NK-92 (cell line): Measurements from ENCODE around the gene FMC1.
"Not testable (repeated sequence)": the region's sequence is repeated elsewhere in the genome, so short reads cannot be mapped to it uniquely, and the experiment has no call there.

Experiments used
- DNase-seq: peaks from one replicate; lab custom pipeline; 2025; ENCODE audit not compliant: unreplicated experiment; lab: John Stamatoyannopoulos, UW

Gene FMC1

DNA sequence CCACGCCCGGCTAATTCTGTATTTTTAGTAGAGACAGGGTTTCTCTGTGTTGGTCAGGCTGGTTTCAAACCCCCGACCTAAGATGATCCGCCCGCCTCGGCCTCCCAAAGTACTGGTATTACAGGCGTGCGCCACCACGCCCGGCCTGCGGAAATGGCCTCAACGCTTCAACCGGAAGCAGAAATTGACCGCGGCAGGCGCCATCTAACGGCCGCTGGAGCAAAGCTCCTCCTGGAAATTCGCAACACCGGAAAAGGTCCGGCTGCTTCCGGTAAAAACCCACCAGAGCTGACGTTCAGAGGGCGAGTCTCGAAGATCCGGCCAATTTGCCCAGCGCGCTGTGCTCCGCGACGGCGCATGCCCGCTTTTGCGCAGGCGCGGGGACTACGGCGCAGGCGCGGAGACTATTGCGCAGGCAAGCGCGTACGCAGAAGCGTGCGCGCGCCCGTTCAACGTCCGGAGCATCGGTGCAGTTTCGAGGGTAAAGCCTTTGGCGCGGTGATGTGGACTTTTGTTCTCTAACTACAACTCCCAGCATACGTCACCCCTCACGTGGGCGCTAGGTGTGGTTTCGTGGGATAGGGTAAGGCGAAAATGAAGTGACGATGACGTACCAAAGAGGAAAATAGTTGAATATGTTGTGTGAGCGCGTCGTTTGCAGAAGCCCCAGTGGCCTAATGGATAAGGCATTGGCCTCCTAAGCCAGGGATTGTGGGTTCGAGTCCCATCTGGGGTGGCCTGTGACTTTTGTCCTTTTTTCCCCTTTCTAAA lies 915 bp upstream of the FMC1 start:
- peak; percentile 95 for DNase-seq

DNA sequence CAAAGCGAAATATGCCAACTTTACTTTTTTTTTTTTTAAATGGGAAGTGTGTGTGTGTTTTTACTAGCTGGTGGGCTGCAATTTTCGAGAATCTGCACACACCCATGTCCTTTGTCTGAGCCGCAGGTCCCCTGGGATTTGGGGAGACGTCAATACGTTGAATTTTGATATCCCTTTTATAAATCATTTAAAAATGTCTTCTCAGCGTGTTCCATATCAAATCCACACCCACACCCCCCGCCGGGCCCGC lies 404 bp upstream of the FMC1 start:
- DNase-seq = no peak

DNA sequence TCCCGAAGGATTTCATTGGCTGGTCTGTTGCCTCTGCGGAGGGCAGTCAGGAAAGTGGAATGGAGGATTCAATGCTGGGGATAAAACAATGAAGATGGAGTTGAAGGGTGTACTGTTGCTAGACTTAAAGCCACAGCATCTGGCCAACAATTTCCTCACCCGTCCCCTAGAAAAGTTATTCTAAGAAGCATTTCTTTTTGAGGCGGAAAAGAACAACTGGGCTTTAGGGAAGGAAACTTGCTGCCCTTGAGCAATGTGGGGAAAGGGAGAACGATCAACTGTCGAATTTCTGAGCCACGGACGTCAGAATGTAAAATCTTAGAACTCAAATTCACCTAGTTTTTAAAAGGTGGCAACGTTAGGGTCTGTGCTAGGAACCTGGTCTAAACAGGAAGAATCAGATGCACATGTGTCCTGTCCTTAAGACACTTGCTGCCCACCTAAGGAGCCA lies 664 bp downstream of the FMC1 start:
- DNase-seq = no peak

DNA sequence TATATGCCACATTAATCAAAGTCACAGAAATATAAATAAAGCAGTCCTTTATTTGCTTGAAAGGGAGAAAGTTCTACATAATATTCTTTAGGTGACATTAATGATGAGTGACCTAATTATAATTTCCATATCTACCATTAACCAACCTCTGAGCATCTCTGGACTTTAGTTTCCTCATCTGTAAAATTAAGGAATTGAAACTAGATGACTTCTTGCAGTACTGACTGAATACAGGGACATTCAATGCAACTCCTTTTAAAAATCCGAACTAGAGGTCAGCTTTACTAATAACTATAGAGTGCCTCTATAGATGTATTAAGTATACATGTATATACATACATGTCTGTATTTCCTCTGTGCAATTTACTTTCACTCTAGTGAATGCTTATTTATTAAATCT lies 3.9 kb downstream of the FMC1 start:
- no peak for DNase-seq

DNA sequence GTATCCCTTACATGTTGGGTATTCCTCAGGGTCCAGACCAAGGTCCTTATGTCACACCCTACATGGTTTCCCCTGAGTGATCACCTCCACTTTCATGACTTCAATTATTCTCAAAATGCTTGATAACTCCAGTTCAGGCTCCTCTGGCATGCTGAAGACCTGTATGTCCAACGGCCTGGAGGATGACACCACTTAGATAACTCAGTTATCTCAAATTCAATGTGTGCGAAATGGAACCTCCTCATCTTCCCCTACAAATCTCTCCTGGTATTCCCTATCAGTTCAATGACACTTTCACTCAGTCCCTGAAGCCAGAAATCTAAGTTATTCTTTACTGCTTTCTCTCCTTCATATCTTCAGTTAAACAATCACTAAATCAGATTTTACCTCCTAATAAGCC lies 9.9 kb downstream of the FMC1 start:
- no peak for DNase-seq

DNA sequence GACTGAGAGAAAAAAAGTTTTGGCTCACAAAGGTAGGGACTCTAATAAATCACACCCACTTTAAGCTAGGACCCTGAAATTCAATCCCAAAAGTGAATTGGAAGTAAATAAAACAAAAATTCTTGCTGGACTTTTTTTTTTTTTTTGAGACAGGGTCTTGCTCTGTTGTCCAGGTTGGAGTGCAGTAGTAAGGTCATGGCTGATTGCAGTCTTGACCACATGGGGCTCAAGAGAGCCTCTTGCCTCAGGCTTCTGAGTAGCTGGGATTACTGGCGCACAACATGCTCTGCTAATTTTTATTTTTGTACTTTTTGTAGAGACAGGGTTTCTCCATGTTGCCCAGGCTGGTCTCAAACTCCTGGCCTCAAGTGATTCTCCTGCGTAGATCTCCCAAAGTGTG lies 13.6 kb downstream of the FMC1 start:
- DNase-seq = no peak

DNA sequence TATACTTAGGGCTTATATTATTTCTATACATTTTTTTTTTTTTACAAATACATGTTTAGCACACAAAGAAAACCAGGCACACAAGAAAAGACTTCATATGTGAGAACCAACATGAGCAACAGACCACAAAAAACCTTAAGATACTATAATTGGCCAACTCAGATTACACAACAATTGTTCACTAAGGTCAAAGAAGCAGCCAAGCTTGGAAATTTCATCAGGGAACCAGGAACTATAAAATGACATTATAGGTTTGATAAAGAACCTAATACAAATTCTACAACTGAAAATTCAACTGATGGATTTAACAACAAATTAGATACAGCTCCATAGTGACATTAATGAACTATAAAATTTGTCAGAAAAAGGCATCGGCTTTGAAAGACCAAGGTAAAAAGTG lies 14.2 kb downstream of the FMC1 start:
- no peak for DNase-seq

DNA sequence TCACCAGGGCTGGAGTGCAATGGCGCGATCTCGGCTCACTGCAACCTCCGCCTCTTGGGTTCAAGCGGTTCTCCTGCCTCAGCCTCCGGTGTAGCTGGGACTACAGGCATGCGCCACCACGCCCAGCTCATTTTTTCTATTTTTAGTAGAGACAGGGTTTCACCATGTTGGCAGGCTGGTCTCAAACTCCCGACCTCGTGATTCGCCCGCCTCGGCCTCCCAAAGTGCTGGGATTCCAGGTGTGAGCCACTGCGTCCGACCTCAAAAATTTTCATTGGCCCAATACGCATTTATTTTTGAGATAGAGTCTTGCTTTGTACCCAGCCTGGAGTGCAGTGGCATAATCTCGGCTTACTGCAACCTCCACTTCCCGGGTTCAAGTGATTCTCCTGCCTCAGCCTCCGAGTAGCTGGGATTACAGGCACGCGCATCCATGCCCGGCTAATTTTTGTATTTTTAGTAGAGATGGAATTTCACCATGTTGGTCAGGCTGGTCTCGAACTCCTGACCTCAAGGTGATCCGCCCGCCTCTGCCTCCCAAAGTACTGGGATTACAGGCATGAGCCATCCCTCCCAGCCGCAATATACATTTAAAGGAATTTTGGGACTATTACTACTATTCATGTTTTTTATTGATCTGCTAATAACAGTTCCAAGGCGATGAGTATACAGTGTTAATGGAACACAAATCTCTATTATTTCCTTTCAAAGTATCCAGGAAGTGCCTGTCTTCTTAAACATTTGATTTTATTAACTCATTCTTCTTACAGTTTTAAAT lies 16.8 kb downstream of the FMC1 start:
- not testable (repeated sequence) for DNase-seq

DNA sequence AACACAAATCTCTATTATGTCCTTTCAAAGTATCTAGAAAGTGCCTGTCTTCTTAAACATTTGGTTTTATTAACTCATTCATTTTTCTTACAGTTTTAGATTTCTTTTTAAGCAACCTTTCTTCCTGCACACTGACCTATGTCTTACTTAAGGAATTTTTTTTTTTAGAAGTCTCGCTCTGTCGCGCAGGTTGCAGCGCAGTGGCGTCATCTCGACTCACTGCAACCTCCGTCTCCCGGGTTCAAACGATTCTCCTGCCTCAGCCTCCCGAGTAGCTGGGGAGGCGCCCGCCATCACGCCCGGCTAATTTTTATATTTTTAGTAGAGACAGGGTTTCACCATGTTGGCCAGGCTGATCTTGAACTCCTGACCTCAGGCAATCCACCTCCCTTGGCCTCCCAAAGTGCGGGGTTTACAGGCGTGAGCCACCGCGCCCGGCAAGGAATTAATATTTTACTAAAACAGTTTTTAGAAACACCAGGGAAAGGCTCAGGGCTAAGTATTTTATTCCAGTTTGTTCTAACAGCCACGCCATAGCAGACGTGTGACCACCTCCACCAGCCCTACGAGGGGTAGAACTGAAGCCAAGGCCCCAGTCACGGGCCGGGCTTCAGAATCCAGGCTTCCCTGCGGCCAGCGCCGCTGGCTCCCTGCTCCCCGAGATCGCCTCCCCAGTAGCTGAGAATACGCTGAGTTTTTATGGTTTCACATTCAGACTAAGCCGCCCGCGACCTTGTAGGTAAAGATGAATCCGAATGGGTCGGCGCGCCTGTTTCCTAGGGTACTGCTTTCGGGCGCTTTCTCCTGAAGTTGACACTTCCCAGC lies 17.6 kb downstream of the FMC1 start:
- DNase-seq = no peak

DNA sequence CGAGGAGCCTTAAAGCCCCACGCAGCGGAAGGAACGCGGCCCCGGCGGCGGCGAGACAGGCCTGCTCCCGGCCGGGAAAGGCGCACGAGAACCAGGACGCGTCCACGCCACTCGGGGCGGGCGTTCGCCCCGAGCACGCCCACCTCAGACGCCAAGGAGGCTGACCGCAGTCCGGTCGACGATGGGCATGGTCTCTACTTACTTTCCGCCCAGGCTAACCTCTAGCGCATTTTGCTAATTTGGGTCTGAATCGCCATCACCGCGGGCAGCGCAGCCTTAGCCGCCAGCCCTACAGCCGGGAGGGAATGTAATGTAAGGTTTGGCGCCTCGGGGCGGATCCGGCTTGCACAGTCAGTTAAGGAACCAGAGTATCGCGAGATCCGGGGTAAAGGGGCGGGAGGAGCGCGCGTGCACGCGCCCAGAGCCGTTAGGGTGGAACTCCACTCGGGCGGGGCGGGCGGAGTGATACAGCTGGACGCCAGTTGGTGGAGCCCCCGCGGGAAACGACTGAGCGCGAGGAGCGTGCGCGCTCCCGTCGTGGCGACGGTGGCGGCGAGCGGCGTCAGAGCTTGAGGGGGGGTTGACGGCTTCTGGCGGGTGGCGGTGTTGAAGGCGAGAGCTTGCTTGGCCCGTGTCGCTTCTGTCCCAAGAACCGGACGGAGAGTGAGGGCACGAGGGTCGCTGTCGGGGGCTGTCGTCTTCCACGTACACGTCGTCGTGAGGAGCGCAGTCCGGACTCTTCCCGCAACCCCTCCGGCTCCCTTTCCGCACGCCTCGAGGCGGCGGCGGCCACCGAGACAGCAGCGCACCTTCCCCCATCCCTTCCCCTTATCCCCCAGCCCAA lies 18.5 kb downstream of the FMC1 start, which contains the start of gene LUC7L2:
Gene LUC7L2 (plus strand): TSS at position 529 of the 844 bp plus-strand sequence. CDS start 368 bp downstream, outside the sequence.
- DNase-seq = peak; percentile 89

DNA sequence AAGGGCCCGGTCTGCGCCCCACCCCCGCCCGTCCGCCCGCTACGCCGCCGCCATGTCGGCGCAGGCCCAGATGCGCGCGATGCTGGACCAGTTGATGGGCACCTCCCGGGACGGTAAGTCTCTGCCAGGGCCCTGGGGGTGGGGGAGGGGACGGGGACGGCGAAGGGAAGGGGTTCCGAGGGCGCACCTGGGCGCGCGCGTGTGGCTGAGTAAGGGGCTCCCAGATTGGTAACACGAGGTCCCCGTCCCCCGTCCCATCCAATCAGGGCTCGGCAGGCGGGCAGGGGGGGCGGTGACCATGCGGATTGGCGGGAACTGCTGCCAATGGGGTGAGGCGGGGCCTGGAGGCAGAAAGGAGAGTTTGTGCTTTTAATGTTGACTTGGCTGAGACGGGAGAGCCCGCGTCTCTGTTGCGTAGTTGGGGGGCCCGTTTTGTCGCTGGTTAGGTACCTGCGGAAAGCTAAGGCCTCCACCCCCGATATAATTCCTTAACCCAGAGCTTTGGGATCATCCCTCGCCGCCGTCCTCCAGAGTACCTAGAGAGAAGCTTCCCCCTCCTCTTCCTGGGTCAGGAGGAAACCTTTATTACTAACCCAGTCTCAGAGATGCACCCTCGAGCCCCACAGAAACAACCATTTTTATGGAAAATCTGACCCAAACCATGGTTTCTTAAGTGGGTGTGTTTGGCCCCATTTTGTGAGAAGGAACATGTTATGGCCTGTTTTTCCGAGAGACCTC lies 19.2 kb downstream of the FMC1 start:
- DNase-seq = peak; percentile 95

DNA sequence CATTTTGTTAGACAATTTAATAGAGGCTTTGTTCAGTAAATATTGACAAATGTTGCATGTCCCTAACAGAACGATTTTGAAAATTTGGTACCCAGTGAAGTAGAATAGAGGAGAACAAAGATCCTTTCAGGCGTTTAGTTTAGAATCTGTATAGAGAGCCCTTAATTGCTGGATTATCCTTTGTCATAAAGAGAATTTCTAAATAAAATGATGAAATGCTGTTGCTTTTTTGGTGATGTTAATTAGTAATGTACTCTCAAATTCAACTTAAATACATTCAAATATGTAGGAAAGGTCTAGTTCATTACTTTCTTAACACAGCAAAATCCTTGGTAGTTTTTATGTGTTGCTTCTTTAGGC lies 19.8 kb downstream of the FMC1 start:
- no peak for DNase-seq

DNA sequence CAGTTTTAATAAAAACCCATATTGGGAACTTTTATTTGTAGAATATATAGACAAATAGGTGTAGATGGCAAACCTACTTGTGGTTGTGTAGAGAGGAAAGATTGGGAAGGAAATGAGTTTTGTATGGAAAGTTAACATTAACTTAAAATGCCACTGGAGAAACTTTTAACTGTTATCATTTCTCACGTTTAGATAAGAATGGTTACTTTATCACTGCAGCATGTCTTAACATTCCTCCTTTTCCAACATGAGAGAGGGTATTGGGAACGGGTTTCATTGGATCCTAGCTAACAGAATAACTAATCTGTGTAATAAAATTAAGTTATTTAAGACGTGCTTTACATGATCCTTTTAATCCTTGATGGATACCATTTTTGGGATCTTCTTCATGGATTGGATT lies 20.4 kb downstream of the FMC1 start:
- DNase-seq = no peak

DNA sequence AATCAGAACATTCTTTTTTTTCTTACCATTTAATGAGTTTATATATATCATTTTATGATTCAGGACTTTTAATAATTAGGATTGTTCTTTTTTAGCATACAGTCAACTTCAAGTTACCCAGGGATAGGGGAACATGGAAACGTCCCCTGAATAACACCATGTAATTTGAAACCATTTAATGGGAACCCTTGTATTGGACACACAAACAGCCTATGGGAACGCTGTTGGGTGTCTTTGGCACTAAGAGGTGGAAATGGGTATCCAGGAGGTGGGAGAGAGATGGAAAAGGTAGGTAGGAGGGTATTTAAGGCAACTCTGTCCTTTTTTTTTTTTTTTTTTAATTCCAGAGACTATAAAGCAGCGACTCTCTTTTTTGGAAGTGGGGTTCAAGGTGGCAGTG lies 21.2 kb downstream of the FMC1 start:
- DNase-seq = no peak

DNA sequence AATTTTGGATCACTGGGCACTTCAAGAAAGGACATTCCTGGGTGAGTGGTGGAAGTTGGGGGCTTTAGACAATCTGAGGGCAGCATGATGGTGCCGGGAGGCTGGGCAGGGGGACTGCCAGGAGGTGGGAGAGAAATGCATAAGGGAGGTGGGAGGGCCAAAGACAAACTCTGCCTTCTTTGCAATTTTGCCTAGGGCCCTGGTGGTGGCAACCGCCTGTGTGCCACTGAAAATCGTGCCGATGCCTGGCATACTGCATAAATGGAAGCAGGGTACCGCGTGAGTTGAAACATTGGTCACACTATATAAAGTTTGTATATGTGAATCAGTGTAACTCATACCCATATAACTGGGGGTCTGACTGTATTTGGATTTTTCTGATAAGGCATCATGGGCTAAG lies 21.8 kb downstream of the FMC1 start:
- no peak for DNase-seq

DNA sequence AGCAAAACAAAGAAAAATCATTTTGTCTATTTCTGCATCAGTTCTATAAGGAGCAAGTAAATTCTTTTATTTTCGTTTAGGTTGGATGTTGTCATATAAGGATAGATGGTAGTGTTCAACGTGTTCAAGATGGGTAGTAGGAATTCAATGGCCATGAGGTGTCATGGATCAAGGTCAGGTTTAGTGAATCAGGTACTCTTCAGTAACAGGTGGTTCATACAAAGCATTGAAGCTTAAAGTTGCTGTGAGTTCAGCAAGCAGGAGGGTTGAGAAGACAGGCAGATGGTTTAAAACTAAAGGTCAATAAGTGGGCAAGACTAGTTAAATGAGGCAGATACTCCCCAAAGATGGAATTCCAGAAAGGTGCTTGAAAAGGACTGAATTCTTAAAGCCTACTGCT lies 24.2 kb downstream of the FMC1 start:
- DNase-seq = no peak

DNA sequence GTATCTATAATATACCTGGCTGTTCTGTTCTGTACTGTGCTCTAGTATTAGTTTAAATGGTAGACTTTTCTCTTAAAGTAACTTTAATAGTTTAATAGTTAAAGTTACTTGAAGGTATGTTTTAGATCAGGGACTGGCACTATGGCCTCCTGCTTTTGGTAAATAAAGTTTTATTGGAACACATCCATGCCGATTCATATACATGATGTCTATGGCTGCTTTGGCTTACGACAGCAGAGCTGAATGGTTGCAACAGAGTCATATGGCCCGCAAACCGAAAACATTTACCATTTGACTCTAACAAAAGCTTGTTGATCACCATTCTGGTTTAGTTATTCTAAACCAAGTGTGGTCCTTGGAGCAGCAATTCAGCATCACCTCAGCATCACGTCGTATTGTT lies 25.3 kb downstream of the FMC1 start:
- no peak for DNase-seq

DNA sequence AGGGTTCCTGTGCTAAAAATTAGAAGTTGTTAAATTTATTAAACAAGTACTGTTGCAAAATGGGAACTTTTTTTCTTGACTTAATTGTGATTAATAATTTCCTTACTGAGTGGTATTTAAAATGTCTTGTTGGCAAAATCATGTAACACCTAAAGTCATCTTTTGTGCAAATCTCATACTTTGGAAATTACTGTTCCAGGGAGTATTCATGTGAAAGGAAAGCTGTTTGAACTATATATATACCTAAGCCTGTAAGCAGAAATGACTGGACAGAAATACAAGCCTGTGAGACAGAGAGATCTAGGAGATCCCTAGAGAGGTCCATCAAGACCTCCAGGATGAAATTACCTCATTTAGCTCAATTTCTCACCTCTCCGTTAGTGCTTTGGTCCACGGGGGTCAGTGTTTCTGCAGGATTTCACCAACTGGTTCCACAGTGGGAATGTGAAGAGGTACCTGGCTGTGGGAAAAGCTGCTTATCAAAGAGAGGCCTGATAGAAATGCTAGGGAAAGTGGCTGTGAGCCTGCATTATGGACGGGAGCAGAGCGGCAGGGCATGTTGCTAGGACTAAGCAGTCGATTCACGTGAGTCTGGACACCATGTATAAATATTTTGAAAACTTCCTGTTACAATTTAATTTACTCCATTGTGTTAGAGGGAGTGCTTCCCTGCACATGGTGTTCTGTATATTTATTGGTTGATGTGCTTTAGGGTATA lies 26.5 kb downstream of the FMC1 start:
- no peak for DNase-seq

DNA sequence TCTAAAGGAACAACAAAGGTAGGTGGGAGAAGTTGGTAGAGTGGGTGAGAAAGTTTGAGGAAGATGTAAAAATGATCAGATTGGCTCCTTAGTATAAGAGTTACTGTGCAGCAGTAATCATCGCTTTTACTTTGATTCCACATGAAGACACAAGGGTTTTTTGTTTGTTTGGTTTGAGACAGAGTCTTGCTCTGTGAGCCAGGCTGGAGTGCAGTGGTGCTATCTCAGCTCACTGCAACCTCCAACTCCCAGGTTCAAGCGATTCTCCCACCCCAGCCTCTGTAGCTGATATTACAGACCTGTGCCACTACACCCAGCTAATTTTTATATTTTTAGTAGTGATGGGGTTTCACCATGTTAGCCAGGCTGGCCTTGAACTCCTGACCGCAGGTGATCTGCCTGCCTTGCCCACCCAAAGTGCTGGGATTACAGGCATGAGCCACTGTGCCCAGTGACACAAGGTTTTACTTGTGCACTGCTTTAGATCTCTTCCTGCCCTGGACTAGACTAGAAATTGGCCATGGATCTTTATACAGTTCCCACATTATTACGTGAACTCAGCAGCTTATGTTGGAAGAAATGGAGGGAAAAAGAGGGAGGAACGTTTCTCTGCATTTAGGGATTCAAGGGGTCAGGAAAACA lies 29.3 kb downstream of the FMC1 start:
- DNase-seq = no peak
